Measurements from ENCODE around the gene KCNA4.
"Not testable (repeated sequence)": the region's sequence is repeated elsewhere in the genome, so short reads cannot be mapped to it uniquely, and the experiment has no call there.

The KCNA4 gene

DNA sequence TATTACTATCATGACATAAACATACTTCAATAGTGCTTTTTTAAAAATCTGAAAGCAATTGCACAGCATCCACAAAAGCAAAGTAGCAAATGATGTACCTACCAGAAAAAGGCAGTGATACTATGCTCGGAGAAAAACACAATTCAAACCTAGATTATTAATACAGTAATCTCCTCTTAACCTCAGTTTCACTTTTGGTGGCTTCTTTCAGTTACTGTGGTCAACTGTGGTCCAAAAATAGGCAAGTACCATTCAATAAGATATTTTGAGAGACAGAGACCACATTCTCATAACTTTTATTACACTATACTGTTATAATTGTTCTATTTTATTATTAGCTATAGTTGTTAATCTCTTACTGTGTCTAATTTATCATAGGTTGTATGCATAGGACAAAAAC is 20.8 kb downstream of the KCNA4 start:
- no peak for DNase-seq

DNA sequence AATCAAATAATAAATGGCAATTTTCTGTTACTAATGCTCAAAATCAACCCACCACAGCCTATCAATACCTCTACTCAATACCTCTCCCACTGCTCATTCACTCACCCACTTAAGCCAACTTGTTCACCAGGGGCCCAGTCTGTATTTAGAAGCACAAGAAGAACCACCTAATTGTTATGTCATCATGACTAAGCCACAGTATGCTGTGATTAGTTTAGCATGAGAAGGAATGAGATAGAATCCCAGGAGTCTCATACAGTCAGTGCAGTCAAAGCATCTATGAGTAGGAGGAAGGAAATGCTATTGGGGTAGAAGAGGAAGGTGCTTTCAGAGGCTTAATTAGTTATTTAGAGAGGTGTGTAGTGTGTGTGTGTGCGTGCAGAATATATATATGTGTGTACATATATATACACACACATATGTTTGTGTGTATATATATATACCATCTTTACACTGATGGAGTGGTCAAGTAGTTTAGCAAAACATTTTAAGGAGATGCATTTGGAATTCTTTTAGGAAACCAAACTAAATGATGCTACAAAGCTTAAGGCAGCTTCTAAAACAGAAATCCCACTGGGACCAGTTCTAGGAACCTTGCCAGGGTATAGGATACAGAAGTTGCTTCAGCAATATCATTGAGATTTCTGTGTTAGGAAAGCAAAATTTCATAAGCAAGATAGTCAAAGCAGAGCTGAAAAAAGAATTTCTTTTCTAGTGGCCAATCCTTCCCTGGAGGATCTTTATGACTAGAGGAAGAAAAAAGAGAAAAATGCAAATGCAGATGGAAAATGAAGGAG is 27.5 kb downstream of the KCNA4 start:
- DNase-seq, result no peak

DNA sequence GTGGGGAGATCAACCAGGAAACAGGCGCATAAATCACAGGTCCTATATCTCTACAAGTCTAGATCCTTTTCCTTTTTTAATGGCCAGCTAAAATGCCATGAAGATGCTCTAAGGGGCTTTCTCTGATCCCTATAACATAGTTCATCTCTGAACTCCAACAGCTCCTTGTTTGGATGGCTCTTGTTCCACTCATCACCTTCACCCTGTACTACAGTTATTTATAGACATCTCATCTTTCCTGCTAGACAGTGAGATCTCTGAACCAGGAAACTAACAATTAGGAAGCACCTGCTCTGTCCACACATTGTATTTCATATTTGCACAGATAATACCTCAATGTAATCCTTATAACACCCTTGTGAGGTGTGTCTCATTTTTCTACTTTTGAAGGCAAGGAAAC is 31.6 kb downstream of the KCNA4 start:
- DNase-seq, result no peak

- DNase-seq, result no peak
These were observed 32.3 kb downstream of the KCNA4 start for GRCh38 chr11:29984544-29984943.

DNA sequence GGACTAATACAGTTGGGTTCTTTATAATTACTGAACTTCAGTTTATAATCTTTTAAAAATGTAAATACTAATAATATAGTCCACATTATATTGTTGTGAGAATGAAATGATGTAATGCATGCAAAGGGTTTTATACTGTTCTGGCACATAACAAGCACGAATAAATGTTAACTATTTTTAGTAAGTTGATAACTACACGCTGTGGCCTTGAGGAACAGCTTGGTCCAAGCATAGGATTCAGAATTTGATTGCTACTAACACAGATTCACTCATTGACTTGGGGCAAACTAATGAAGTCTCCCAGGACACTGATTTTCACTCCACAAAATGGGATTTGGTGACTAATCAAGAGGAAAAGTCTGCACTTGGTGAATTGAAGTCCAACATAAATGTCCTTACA is 38.3 kb downstream of the KCNA4 start:
- no peak for DNase-seq

- DNase-seq, result not testable (repeated sequence)
These were observed 41.2 kb downstream of the KCNA4 start for GRCh38 chr11:29975580-29975979.

GRCh38 chr11:29963796-29964195 is 53.0 kb downstream of the KCNA4 start:
- no peak for DNase-seq

GRCh38 chr11:29963036-29963435 is 53.8 kb downstream of the KCNA4 start:
- DNase-seq, result no peak

DNA sequence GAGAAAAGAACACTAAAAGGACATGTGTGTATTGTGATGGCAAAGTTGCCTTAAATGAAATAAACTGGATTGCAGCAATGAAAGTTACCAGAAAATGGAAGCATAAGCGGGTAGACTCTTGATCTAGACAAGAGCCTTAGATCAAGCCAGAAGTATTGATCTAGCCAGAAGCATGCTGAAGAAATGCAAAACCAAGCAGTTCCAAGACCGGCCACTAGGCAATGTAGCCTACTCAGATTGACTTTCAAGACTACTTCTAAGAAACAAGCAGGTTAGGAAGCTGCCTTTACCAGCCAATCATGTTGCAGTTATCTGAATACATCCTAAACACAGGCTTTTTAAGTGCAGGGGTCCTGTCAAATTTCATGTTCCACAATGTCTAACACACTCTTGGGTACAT is 54.6 kb downstream of the KCNA4 start:
- no peak for DNase-seq

Measured in inflammatory macrophage (primary cell).